ENCODE data around the gene ST6GALNAC3.
"Not testable (repeated sequence)": the region's sequence is repeated elsewhere in the genome, so short reads cannot be mapped to it uniquely, and the experiment has no call there.

Gene ST6GALNAC3

GRCh38 chr1:76074321-76075187 lies at the start of gene ST6GALNAC3:
Gene ST6GALNAC3, plus strand, starts transcription at chr1:76074746.
- DNase-seq: peak; percentile 26

- DNase-seq: no peak
These were observed 47.2 kb upstream of the ST6GALNAC3 start for GRCh38 chr1:76027341-76027740.

- DNase-seq: no peak
These were observed 45.2 kb upstream of the ST6GALNAC3 start for GRCh38 chr1:76029331-76029730.

GRCh38 chr1:76031496-76031895 lies 43.0 kb upstream of the ST6GALNAC3 start:
- no peak for DNase-seq

- DNase-seq: no peak
These were observed 40.6 kb upstream of the ST6GALNAC3 start for GRCh38 chr1:76033800-76034475.

GRCh38 chr1:76035053-76035452 lies 39.5 kb upstream of the ST6GALNAC3 start:
- no peak for DNase-seq

GRCh38 chr1:76037324-76037723 lies 37.2 kb upstream of the ST6GALNAC3 start:
- no peak for DNase-seq

GRCh38 chr1:76038287-76039004 lies 36.1 kb upstream of the ST6GALNAC3 start:
- DNase-seq: no peak

GRCh38 chr1:76046149-76046548 lies 28.4 kb upstream of the ST6GALNAC3 start:
- no peak for DNase-seq

- no peak for DNase-seq
These were observed 26.3 kb upstream of the ST6GALNAC3 start for GRCh38 chr1:76048219-76048618.

GRCh38 chr1:76048926-76049325 lies 25.6 kb upstream of the ST6GALNAC3 start:
- DNase-seq: no peak

- no peak for DNase-seq
These were observed 25.0 kb upstream of the ST6GALNAC3 start for GRCh38 chr1:76049498-76049897.

GRCh38 chr1:76050073-76050472 lies 24.5 kb upstream of the ST6GALNAC3 start:
- not testable (repeated sequence) for DNase-seq

GRCh38 chr1:76053021-76053420 lies 21.5 kb upstream of the ST6GALNAC3 start:
- no peak for DNase-seq

- no peak for DNase-seq
These were observed 20.2 kb upstream of the ST6GALNAC3 start for GRCh38 chr1:76054359-76054758.

GRCh38 chr1:76055987-76056386 lies 18.6 kb upstream of the ST6GALNAC3 start:
- DNase-seq: no peak

GRCh38 chr1:76059451-76059850 lies 15.1 kb upstream of the ST6GALNAC3 start:
- no peak for DNase-seq

GRCh38 chr1:76065270-76065669 lies 9.3 kb upstream of the ST6GALNAC3 start:
- DNase-seq: no peak

GRCh38 chr1:76066394-76066793 lies 8.2 kb upstream of the ST6GALNAC3 start:
- no peak for DNase-seq

GRCh38 chr1:76068542-76068941 lies 6.0 kb upstream of the ST6GALNAC3 start:
- no peak for DNase-seq

- DNase-seq: no peak
These were observed 5.5 kb upstream of the ST6GALNAC3 start for GRCh38 chr1:76068953-76069561.

GRCh38 chr1:76070538-76070937 lies 4.0 kb upstream of the ST6GALNAC3 start:
- no peak for DNase-seq

- DNase-seq: no peak
These were observed 1.1 kb upstream of the ST6GALNAC3 start for GRCh38 chr1:76073481-76073880.
